Astrocyte (in vitro differentiated cells and primary cell): ENCODE data around the gene MROH2A.

Experiments used
- EZH2 ChIP-seq: IDR thresholded peaks from 2 replicates; pipeline ENCODE4 v1.6.1; 2012; ENCODE audit warnings: mild to moderate bottlenecking, low read length, inconsistent platforms; ENCODE audit not compliant: insufficient read depth
- TF ChIP-seq, protein P1 (sequence below): IDR thresholded peaks from 2 replicates; pipeline ENCODE4 v1.5.1; 2011; ENCODE audit warnings: low read depth, mild to moderate bottlenecking, inconsistent platforms, low read length, moderate library complexity; ENCODE audit not compliant: insufficient read depth

DNA sequence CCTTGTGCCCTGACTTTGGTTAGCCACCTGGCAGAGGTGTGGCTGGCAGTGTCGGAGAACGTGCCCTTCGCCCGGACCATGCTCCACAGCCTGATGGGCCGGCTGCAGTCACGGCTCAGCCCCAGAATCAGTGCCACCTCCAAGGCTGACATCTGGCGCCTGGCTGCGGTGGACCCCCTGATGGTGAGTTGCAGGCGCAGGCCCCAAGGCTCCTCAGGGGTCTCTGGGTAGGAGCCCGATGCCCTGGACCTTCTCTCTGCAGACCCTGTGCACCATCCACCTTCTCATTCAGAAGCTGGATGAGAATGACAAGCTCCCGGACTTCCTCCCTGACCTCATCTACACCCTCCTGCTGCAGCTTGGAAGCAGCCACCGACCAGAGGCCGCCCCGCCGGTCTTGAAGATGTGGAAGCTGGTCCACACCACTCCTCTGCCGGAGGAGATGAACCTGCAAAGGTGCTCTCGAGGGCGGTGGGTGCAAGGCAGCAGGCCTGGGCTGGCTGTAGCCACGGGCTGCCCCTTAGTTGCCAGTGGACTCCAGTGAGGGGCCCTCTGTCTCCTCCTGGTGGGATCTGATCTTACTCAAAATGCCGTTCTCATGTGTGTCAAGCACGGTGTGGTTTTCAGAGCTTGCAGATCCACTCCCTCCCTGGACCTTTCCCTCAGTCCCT, 44.1 kb downstream of the MROH2A start:
- TF ChIP-seq, protein P1, sequence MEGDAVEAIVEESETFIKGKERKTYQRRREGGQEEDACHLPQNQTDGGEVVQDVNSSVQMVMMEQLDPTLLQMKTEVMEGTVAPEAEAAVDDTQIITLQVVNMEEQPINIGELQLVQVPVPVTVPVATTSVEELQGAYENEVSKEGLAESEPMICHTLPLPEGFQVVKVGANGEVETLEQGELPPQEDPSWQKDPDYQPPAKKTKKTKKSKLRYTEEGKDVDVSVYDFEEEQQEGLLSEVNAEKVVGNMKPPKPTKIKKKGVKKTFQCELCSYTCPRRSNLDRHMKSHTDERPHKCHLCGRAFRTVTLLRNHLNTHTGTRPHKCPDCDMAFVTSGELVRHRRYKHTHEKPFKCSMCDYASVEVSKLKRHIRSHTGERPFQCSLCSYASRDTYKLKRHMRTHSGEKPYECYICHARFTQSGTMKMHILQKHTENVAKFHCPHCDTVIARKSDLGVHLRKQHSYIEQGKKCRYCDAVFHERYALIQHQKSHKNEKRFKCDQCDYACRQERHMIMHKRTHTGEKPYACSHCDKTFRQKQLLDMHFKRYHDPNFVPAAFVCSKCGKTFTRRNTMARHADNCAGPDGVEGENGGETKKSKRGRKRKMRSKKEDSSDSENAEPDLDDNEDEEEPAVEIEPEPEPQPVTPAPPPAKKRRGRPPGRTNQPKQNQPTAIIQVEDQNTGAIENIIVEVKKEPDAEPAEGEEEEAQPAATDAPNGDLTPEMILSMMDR = no peak
- TF ChIP-seq EZH2 = no peak
